DOHH2 (cell line): ENCODE data around the gene OAS2.

Experiments used
- H3F3A ChIP-seq: fragments of 200-600 bp; sonication (generic), shearing (Covaris generic); 2 replicates; pipeline ENCODE4 v1.6.0; 2016; ENCODE audit warnings: antibody characterized with exemption, mild to moderate bottlenecking; ENCODE audit not compliant: control insufficient read depth, insufficient read depth
- H3K27ac ChIP-seq: fragments of 200-600 bp; sonication (generic); 2 replicates; pipeline ENCODE4 v1.5.1; 2014; ENCODE audit warnings: low read depth, mild to moderate bottlenecking, low read length, moderate library complexity
- H3K27me3 ChIP-seq: fragments of 200-600 bp; sonication (generic); 2 replicates; pipeline ENCODE4 v1.6.1; 2014; ENCODE audit warnings: mild to moderate bottlenecking, low read length, mixed read lengths; ENCODE audit not compliant: control insufficient read depth
- H3K36me3 ChIP-seq: fragments of 200-600 bp; sonication (generic); 2 replicates; pipeline ENCODE4 v1.6.1; 2014; ENCODE audit warnings: mild to moderate bottlenecking, low read length, moderate library complexity, mixed read lengths; ENCODE audit not compliant: control insufficient read depth
- H3K4me1 ChIP-seq: fragments of 200-600 bp; sonication (generic); 2 replicates; pipeline ENCODE4 v1.6.1; 2014; ENCODE audit warnings: mild to moderate bottlenecking, low read length, mixed read lengths; ENCODE audit not compliant: control insufficient read depth
- H3K4me2 ChIP-seq: fragments of 200-600 bp; sonication (generic); 2 replicates; pipeline ENCODE4 v1.6.0; 2014; ENCODE audit warnings: mild to moderate bottlenecking, low read length, moderate library complexity
- H3K4me3 ChIP-seq: fragments of 200-600 bp; sonication (generic); 2 replicates; pipeline ENCODE4 v1.5.1; 2014; ENCODE audit warnings: mild to moderate bottlenecking, low read length, mixed read lengths
- H3K79me2 ChIP-seq: fragments of 200-600 bp; sonication (generic); 2 replicates; pipeline ENCODE4 v1.6.1; 2014; ENCODE audit warnings: mild to moderate bottlenecking, low read length, mixed read lengths; ENCODE audit not compliant: control insufficient read depth
- H3K9me2 ChIP-seq: fragments of 200-600 bp; sonication (generic); replicated peaks from 2 replicates; pipeline ENCODE4 v1.6.1; 2014; ENCODE audit warnings: mild to moderate bottlenecking, low read length, mixed read lengths; ENCODE audit not compliant: control insufficient read depth
- H3K9me3 ChIP-seq: fragments of 200-600 bp; sonication (generic); 2 replicates; pipeline ENCODE4 v1.6.1; 2014; ENCODE audit warnings: antibody characterized with exemption, low read length, mixed read lengths; ENCODE audit not compliant: control insufficient read depth, insufficient read depth
- H4K20me1 ChIP-seq: fragments of 200-600 bp; sonication (generic); 2 replicates; pipeline ENCODE4 v1.6.0; 2014; ENCODE audit warnings: low read depth, mild to moderate bottlenecking, antibody characterized with exemption, low read length, moderate library complexity; ENCODE audit not compliant: control insufficient read depth, insufficient read depth
- EZH2phosphoT487 ChIP-seq: fragments of 200-600 bp; sonication (generic); IDR thresholded peaks from 2 replicates; pipeline ENCODE4 v1.6.1; 2017; ENCODE audit warnings: borderline replicate concordance, mild to moderate bottlenecking, antibody characterized with exemption, low read length, moderate library complexity, mixed read lengths
- TF ChIP-seq, protein P1 (sequence below): fragments of 200-600 bp; sonication (generic); IDR thresholded peaks from one replicate; pipeline ENCODE4 v1.5.1; 2014; ENCODE audit warnings: antibody characterized with exemption, mild to moderate bottlenecking, low read depth, low read length; ENCODE audit not compliant: poor library complexity, severe bottlenecking

The OAS2 gene

DNA sequence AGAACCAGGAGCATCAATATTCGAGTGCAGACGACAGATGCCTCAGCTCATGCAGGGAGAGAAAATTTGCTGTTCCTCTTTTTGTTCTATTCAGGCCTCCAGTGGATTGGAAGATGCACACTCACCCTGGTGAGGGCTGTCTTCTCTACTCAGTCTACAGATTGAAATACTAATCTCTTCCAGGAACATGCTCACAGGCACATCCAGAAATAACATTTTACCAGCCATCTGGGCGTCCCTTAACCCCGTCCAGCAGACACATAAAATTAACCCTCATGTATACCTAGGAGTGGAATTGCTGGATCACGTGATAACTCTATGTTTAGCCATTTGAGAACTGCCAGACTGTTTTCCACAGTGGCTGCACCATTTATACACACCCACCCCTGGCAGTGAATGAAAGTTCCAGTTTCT lies 4.5 kb upstream of the OAS2 start:
- Histone ChIP-seq H3K4me1 (peaks cover 38% of the 10 kb centered on the region), H3K36me3 (no peaks in the 10 kb centered on the region), H4K20me1 (no peaks in the 10 kb centered on the region), H3K27me3 (no peaks in the 10 kb centered on the region), H3K9me3 (no peaks in the 10 kb centered on the region), H3K27ac (no peak overlapping the region), H3K9me2 (no peaks in the 10 kb centered on the region), H3K79me2 (no peaks in the 10 kb centered on the region), H3K4me2 (no peak overlapping the region), H3K4me3 (no peak overlapping the region), H3F3A (peaks cover 5% of the 10 kb centered on the region; the same call in 1 of the 2 replicates)
- no peak for TF ChIP-seq EZH2phosphoT487
- TF ChIP-seq, protein P1, sequence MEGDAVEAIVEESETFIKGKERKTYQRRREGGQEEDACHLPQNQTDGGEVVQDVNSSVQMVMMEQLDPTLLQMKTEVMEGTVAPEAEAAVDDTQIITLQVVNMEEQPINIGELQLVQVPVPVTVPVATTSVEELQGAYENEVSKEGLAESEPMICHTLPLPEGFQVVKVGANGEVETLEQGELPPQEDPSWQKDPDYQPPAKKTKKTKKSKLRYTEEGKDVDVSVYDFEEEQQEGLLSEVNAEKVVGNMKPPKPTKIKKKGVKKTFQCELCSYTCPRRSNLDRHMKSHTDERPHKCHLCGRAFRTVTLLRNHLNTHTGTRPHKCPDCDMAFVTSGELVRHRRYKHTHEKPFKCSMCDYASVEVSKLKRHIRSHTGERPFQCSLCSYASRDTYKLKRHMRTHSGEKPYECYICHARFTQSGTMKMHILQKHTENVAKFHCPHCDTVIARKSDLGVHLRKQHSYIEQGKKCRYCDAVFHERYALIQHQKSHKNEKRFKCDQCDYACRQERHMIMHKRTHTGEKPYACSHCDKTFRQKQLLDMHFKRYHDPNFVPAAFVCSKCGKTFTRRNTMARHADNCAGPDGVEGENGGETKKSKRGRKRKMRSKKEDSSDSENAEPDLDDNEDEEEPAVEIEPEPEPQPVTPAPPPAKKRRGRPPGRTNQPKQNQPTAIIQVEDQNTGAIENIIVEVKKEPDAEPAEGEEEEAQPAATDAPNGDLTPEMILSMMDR: no peak

DNA sequence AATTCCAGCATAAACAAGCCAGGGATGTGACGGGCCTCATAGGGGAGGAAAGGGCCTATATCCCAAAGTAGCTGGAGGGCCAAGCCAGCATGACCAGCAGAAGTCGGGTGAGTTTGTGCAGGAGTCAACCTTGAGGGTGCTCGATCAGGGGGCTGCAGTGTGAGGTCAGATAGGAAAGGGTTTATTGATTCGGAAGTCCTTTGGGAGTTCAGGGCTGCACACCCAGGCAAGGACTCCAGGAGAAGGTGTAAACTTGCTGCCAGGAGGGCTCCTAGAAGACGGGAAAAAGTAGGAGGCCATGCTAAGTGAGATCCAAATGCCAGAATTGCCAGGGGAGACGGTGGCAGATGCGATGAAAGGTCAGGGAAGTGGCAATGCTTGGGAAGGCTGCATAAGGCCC lies 3.4 kb upstream of the OAS2 start:
- H3K4me3 ChIP-seq: no peak overlapping the region
- peaks cover 6% of the 10 kb centered on the region for H3K79me2 ChIP-seq
- H3K4me1 ChIP-seq: peaks cover 48% of the 10 kb centered on the region

DNA sequence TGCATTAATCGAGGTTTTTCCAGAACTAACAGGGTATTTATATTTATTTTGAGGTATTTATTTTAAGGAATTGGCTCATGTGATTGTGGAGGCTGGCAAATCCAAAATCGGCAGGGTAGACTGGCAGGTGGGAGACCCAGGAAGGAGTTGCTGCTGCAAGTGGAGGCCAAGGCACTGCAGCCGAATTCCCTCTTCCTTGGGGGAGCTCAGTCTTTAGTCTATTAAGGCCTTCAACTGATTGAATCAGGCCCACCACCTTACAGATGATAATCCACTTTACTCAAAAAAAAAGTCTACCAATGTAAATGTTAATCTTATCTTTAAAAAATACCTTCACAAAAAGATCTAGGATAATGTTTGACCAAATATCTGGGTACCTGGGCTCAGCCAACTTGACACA lies 1.2 kb upstream of the OAS2 start:
- Histone ChIP-seq H3K27ac (no peak overlapping the region), H3K9me3 (peaks cover 4% of the 10 kb centered on the region; the same call in 1 of the 2 replicates), H3K4me3 (no peak overlapping the region), H3K36me3 (no peaks in the 10 kb centered on the region), H3F3A (peaks cover 5% of the 10 kb centered on the region; the same call in 1 of the 2 replicates), H3K4me1 (peaks cover 48% of the 10 kb centered on the region), H3K4me2 (no peak overlapping the region), H3K79me2 (peaks cover 9% of the 10 kb centered on the region), H4K20me1 (no peaks in the 10 kb centered on the region), H3K9me2 (no peaks in the 10 kb centered on the region), H3K27me3 (no peaks in the 10 kb centered on the region)
- TF ChIP-seq EZH2phosphoT487: no peak
- TF ChIP-seq, protein P1: no peak

More for the DNA sequence above, 3.4 kb upstream of the OAS2 start:
- no peaks in the 10 kb centered on the region for H3K36me3 ChIP-seq
- H3K27ac ChIP-seq: no peak overlapping the region
- H4K20me1 ChIP-seq: no peaks in the 10 kb centered on the region
- TF ChIP-seq EZH2phosphoT487: no peak
- TF ChIP-seq, protein P1: no peak
- H3K9me2 ChIP-seq: no peaks in the 10 kb centered on the region
- H3K9me3 ChIP-seq: no peaks in the 10 kb centered on the region
- H3F3A ChIP-seq: peaks cover 5% of the 10 kb centered on the region; the same call in 1 of the 2 replicates
- no peaks in the 10 kb centered on the region for H3K27me3 ChIP-seq
- H3K4me2 ChIP-seq: no peak overlapping the region
